Measurements from ENCODE around the gene PDCL2.

- TF ChIP-seq CTCF (IDR thresholded peaks at IDR 0.05) (no peak), POLR2A (IDR thresholded peaks at IDR 0.05) (no peak)
Measured at GRCh38 chr4:55571806-55572205, 20.2 kb downstream of the PDCL2 start.

Measured in esophagus squamous epithelium (tissue), 4 donors.